ENCODE results near the gene NCOA1.

GRCh38 chr2:24806661-24807036 is 315.6 kb downstream of the NCOA1 start:
- TF ChIP-seq POU2F2 (IDR thresholded peaks at IDR 0.05; ENCODE audit: low read depth, low read length) (no peak), POLR2AphosphoS5 (IDR thresholded peaks at IDR 0.05; ENCODE audit: low read depth, low read length) (no peak), POLR2A (IDR thresholded peaks at IDR 0.05; ENCODE audit: low read depth, low read length) (no peak)

All from GM12891 (cell line).